WTC11 (cell line): ENCODE results near the gene ANK2. TPM values are rescaled to one million over a fixed set of nuclear protein-coding genes. Genes with fewer than 3 reads are reported as not detected.

Source experiments
- ATAC-seq: fragments of 200-7000 bp; cut with Tn5 transposase; 2 replicates; pipeline ENCODE4 v1.10.0; 2021; ENCODE audit warnings: mild to moderate bottlenecking, moderate library complexity
- CTCF ChIA-PET: fragments of 300-600 bp; sonication (Branson Sonifier 250); formaldehyde crosslinking; loops from one replicate; lab custom pipeline; 2021; ENCODE audit warnings: antibody characterized with exemption; lab: Charles Lee
- POLR2A ChIA-PET: fragments of 350-600 bp; sonication (Branson Sonifier 250); formaldehyde crosslinking; loops from one replicate; lab custom pipeline; 2021; ENCODE audit warnings: antibody characterized with exemption; lab: Charles Lee
- DNase-seq: peaks from one replicate; pipeline ENCODE4 v3.0.0; 2021; ENCODE audit warnings: low spot score
- H3K27ac Mint-ChIP-seq: 2 replicates; pipeline ENCODE4 v1.8.0; 2021; ENCODE audit warnings: mixed read lengths
- H3K27me3 Mint-ChIP-seq: 2 replicates; pipeline ENCODE4 v1.8.0; 2021; ENCODE audit warnings: low read depth, mild to moderate bottlenecking, moderate library complexity, mixed read lengths
- H3K36me3 Mint-ChIP-seq: 2 replicates; pipeline ENCODE4 v1.8.0; 2021; ENCODE audit warnings: mixed read lengths
- H3K4me1 Mint-ChIP-seq: 2 replicates; pipeline ENCODE4 v1.8.0; 2022; ENCODE audit warnings: mixed read lengths
- H3K4me3 Mint-ChIP-seq: 2 replicates; pipeline ENCODE4 v1.8.0; 2021; ENCODE audit warnings: mild to moderate bottlenecking, moderate library complexity, mixed read lengths
- H3K9me3 Mint-ChIP-seq: 2 replicates; pipeline ENCODE4 v1.8.0; 2021; ENCODE audit warnings: mixed read lengths
- ATF6 ChIP-seq: sonication (generic); formaldehyde crosslinking; IDR thresholded peaks from 2 replicates; pipeline ENCODE4 v1.8.1; 2023; ENCODE audit warnings: mild to moderate bottlenecking, missing genetic modification reagents
- CBFB ChIP-seq: sonication (generic); formaldehyde crosslinking; IDR thresholded peaks from 2 replicates; pipeline ENCODE4 v1.8.1; 2022; ENCODE audit warnings: mild to moderate bottlenecking, low read depth, missing genetic modification reagents
- CTCF ChIP-seq: fragments of 200-600 bp; IDR thresholded peaks from 2 replicates; pipeline ENCODE4 v1.8.0; 2022; ENCODE audit warnings: antibody characterized with exemption
- E2F1 ChIP-seq: sonication (generic); formaldehyde crosslinking; IDR thresholded peaks from 2 replicates; pipeline ENCODE4 v1.8.0; 2022; ENCODE audit warnings: mild to moderate bottlenecking, missing genetic modification reagents
- ELF4 ChIP-seq: sonication (generic); formaldehyde crosslinking; IDR thresholded peaks from 2 replicates; pipeline ENCODE4 v1.8.1; 2022; ENCODE audit warnings: low read depth, mild to moderate bottlenecking, moderate library complexity, missing genetic modification reagents
- GTF2I ChIP-seq: fragments of 250-450 bp; sonication (Bioruptor Pico); conservative IDR thresholded peaks from 2 replicates; pipeline ENCODE4 v1.4.0; 2021; ENCODE audit warnings: mild to moderate bottlenecking
- HMGXB4 ChIP-seq: sonication (generic); formaldehyde crosslinking; IDR thresholded peaks from 2 replicates; pipeline ENCODE4 v1.8.1; 2023; ENCODE audit warnings: mild to moderate bottlenecking, moderate library complexity, missing genetic modification reagents
- JUN ChIP-seq: sonication (generic); formaldehyde crosslinking; IDR thresholded peaks from 2 replicates; pipeline ENCODE4 v1.8.0; 2023; ENCODE audit warnings: mild to moderate bottlenecking, missing genetic modification reagents
- KAT7 ChIP-seq: sonication (generic); formaldehyde crosslinking; IDR thresholded peaks from 2 replicates; pipeline ENCODE4 v1.8.1; 2023; ENCODE audit warnings: missing genetic modification reagents, mild to moderate bottlenecking, borderline replicate concordance
- MAX ChIP-seq: sonication (generic); formaldehyde crosslinking; IDR thresholded peaks from 2 replicates; pipeline ENCODE4 v1.8.0; 2022; ENCODE audit warnings: mild to moderate bottlenecking, missing genetic modification reagents
- OVOL2 ChIP-seq: fragments of 250-450 bp; sonication (Bioruptor Pico); IDR thresholded peaks from 2 replicates; pipeline ENCODE4 v1.9.0; 2021; ENCODE audit warnings: mild to moderate bottlenecking, borderline replicate concordance
- RORB ChIP-seq: fragments of 250-450 bp; sonication (Bioruptor Pico); IDR thresholded peaks from 2 replicates; pipeline ENCODE4 v1.9.0; 2021; ENCODE audit warnings: mild to moderate bottlenecking
- STAT6 ChIP-seq: sonication (generic); formaldehyde crosslinking; conservative IDR thresholded peaks from 2 replicates; pipeline ENCODE4 v1.8.1; 2023; ENCODE audit warnings: mild to moderate bottlenecking, low read depth, missing genetic modification reagents, moderate library complexity
- ZBTB43 ChIP-seq: sonication (generic); formaldehyde crosslinking; IDR thresholded peaks from 2 replicates; pipeline ENCODE4 v1.8.1; 2023; ENCODE audit warnings: mild to moderate bottlenecking, missing genetic modification reagents
- ZNF138 ChIP-seq: sonication (generic); formaldehyde crosslinking; conservative IDR thresholded peaks from 2 replicates; pipeline ENCODE4 v1.8.1; 2022; ENCODE audit warnings: mild to moderate bottlenecking, moderate library complexity, missing genetic modification reagents
- ZNF232 ChIP-seq: sonication (generic); formaldehyde crosslinking; IDR thresholded peaks from 2 replicates; pipeline ENCODE4 v1.8.0; 2022; ENCODE audit warnings: mild to moderate bottlenecking, missing genetic modification reagents
- ZNF423 ChIP-seq: fragments of 250-450 bp; sonication (Bioruptor Pico); IDR thresholded peaks from 2 replicates; pipeline ENCODE4 v2.1.2; 2022; ENCODE audit warnings: mild to moderate bottlenecking, moderate library complexity
- ZNF425 ChIP-seq: fragments of 250-450 bp; sonication (Bioruptor Pico); conservative IDR thresholded peaks from 2 replicates; pipeline ENCODE4 v1.9.0; 2021; ENCODE audit warnings: mild to moderate bottlenecking
- total RNA-seq: library from RNA; stranded (reverse); gene quantifications from 3 replicates; pipeline ENCODE4 v1.2.3, GENCODE V29; 2021

Gene ANK2
- total RNA-seq, 1 experiment from 2014 or later: 27.9 TPM

GRCh38 chr4:113232194-113232593 is 182.7 kb downstream of the ANK2 start (continued):
- no peak for TF ChIP-seq ZNF425 (CRISPR knock-in tag)
- no peak for TF ChIP-seq MAX (CRISPR knock-in tag)
- TF ChIP-seq CBFB (CRISPR knock-in tag): no peak
- no peak for TF ChIP-seq KAT7 (CRISPR knock-in tag)
- no peak for TF ChIP-seq HMGXB4 (CRISPR knock-in tag)

GRCh38 chr4:113236916-113237315 is 187.5 kb downstream of the ANK2 start:
- Mint-ChIP-seq H3K36me3 (no peaks in the 10 kb centered on the region), H3K4me3 (no peak overlapping the region), H3K4me1 (peaks cover 2% of the 10 kb centered on the region; the same call in 1 of the 2 replicates), H3K27ac (no peak overlapping the region), H3K9me3 (peaks cover 7% of the 10 kb centered on the region; the same call in 1 of the 2 replicates), H3K27me3 (no peaks in the 10 kb centered on the region)
- DNase-seq (no peak), ATAC-seq (no peak)
- ChIA-PET CTCF (no interaction called here), POLR2A (no interaction called here)
- no peak for TF ChIP-seq ZBTB43 (CRISPR knock-in tag)
- TF ChIP-seq ELF4 (CRISPR knock-in tag): no peak
- no peak for TF ChIP-seq CTCF
- no peak for TF ChIP-seq E2F1 (CRISPR knock-in tag)
- TF ChIP-seq JUN (CRISPR knock-in tag): no peak
- TF ChIP-seq ZNF423 (CRISPR knock-in tag): no peak
- no peak for TF ChIP-seq ZNF138 (CRISPR knock-in tag)

GRCh38 chr4:113243312-113243711 is 193.9 kb downstream of the ANK2 start:
- no peak for ATAC-seq
- POLR2A ChIA-PET: no interaction called here
- no peak for TF ChIP-seq RORB (CRISPR knock-in tag)
- no peak for TF ChIP-seq OVOL2 (CRISPR knock-in tag)
- no peak for TF ChIP-seq STAT6 (CRISPR knock-in tag)
- TF ChIP-seq ZNF232 (CRISPR knock-in tag): no peak
- TF ChIP-seq CBFB (CRISPR knock-in tag): no peak
- TF ChIP-seq GTF2I: no peak
- no peak for TF ChIP-seq ATF6

More at GRCh38 chr4:113243312-113243711, 193.9 kb downstream of the ANK2 start:
- no peaks in the 10 kb centered on the region for H3K27me3 Mint-ChIP-seq
- peaks cover 6% of the 10 kb centered on the region for H3K36me3 Mint-ChIP-seq
- H3K9me3 Mint-ChIP-seq: peaks cover 7% of the 10 kb centered on the region
- DNase-seq: no peak
- no peak overlapping the region for H3K4me3 Mint-ChIP-seq
- CTCF ChIA-PET: no interaction called here
- H3K27ac Mint-ChIP-seq: no peak overlapping the region
- peaks cover 7% of the 10 kb centered on the region; the same call in 1 of the 2 replicates for H3K4me1 Mint-ChIP-seq
